Kidney epithelial cell (primary cell): ENCODE measurements around the gene HMOX1. TPM values are rescaled to one million over a fixed set of nuclear protein-coding genes. Genes with fewer than 3 reads are reported as not detected.

Source experiments
- DNase-seq: peaks from one replicate; pipeline ENCODE4 v3.0.0-alpha.2; 2010; ENCODE audit warnings: low read depth
- H3K27me3 ChIP-seq: 2 replicates; pipeline ENCODE4 v1.6.0; 2011; ENCODE audit warnings: low read length; ENCODE audit not compliant: control insufficient read depth, insufficient read depth
- H3K36me3 ChIP-seq: 2 replicates; pipeline ENCODE4 v1.5.1; 2011; ENCODE audit warnings: low read length; ENCODE audit not compliant: control insufficient read depth, insufficient read depth
- H3K4me3 ChIP-seq: 2 replicates; pipeline ENCODE4 v1.5.1; 2011; ENCODE audit warnings: low read depth, mild to moderate bottlenecking, control low read depth, low read length
- CTCF ChIP-seq: IDR thresholded peaks from 2 replicates; pipeline ENCODE4 v1.5.1; 2011; ENCODE audit warnings: mild to moderate bottlenecking, moderate library complexity, low read length, control low read depth, inconsistent platforms; ENCODE audit not compliant: insufficient read depth, poor library complexity, severe bottlenecking
- total RNA-seq: library from RNA; depleted of rRNA; stranded (reverse); fragments of >200 nt; gene quantifications from 2 replicates; pipeline ENCODE4 v1.2.3, GENCODE V29; 2015

HMOX1 gene
- total RNA-seq, 1 donor from 2014 or later: 37.7 TPM

- Histone ChIP-seq H3K4me3 (no peak overlapping the region), H3K27me3 (no peaks in the 10 kb centered on the region), H3K36me3 (peaks cover 3% of the 10 kb centered on the region)
- no peak for TF ChIP-seq CTCF
- no peak for DNase-seq
Measured at GRCh38 chr22:35386670-35387288, 5.9 kb downstream of the HMOX1 start.

DNA sequence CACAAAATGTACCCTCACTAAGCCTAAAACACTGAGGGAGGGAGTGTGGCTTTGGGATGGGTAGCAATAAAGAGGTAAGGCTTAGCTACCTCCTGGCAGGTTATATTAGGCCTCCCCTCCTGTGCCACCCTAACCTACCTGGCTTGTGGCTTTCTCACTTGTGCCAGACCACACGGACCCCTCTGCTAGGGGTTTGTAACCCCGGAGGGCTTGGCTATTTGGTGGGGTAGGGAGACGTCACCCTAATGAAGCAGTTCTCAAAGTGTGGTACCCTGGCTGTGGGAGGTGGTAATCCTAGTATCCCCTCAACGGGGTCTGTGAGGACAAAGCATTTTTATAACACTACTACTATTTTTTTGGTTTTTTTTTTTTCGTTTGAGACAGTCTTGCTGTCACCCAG, 10.0 kb downstream of the HMOX1 start:
- no peak overlapping the region for H3K4me3 ChIP-seq
- DNase-seq: no peak
- TF ChIP-seq CTCF: no peak
- H3K36me3 ChIP-seq: peaks cover 1% of the 10 kb centered on the region
- H3K27me3 ChIP-seq: no peaks in the 10 kb centered on the region

DNA sequence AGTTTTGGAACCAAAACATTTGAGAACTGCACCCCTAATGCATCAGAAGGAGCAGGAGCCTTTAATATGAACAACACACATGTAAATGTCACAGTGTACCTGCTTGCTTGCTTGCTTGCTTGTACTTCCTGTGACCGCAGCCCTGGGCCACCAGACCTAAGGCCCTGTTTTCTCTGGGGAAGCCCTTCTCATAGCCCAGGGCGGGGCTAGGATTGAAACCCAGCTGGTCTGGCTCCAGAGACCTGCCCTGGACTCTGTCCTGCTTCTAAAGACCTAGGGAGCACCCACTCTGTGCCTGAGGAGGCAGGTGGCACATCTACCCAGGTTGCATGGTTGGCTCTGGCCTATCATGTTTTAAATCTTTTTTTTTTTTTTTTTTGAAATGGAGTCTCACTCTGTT, 11.5 kb downstream of the HMOX1 start:
- Histone ChIP-seq H3K27me3 (no peaks in the 10 kb centered on the region), H3K36me3 (peaks cover 1% of the 10 kb centered on the region), H3K4me3 (no peak overlapping the region)
- DNase-seq: no peak
- no peak for TF ChIP-seq CTCF

GRCh38 chr22:35393116-35394010, 12.5 kb downstream of the HMOX1 start:
- H3K36me3 ChIP-seq: peaks cover 1% of the 10 kb centered on the region
- no peak for TF ChIP-seq CTCF
- DNase-seq: no peak
- H3K4me3 ChIP-seq: no peak overlapping the region
- H3K27me3 ChIP-seq: no peaks in the 10 kb centered on the region

DNA sequence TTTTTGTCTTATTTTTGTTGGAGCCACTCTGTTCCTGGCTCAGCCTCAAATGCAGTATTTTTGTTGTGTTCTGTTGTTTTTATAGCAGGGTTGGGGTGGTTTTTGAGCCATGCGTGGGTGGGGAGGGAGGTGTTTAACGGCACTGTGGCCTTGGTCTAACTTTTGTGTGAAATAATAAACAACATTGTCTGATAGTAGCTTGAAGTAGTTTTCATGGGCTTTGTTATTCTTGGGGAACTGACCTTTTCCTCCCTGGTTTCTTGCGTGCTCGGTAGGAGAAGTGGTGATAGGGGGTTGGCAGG, 13.1 kb downstream of the HMOX1 start:
- Histone ChIP-seq H3K36me3 (peaks cover 1% of the 10 kb centered on the region), H3K4me3 (no peak overlapping the region), H3K27me3 (no peaks in the 10 kb centered on the region)
- no peak for TF ChIP-seq CTCF
- DNase-seq: no peak
